ENCODE measurements around the gene PLXNC1. TPM values are rescaled to one million over a fixed set of nuclear protein-coding genes. Genes with fewer than 3 reads are reported as not detected.

The PLXNC1 gene
- total and polyA plus RNA-seq, 2 donors (not counting 1 experiment from before 2014, with no cell fraction given): 15.1 to 86.9 TPM

DNA sequence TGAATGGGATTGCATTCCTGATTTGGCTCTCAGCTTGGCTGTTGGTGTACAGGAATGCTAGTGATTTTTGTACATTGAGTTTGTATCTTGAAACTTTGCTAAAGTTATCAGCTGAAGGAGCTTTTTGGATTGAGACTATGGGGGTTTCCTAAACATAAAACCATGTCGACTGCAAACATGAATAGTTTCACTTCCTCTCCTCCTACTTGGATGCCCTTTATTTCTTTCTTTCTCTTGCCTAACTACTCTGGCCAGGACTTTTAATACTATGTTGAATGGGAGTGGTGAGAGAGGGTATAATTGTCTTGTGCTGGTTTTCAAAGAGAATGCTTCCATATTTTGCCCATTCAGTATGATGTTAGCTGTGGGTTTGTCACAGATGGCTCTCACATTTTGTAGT, 169.8 kb downstream of the PLXNC1 start:
- Histone ChIP-seq H2AFZ (ENCODE audit: low read length) (no peak overlapping the region), H3K27me3 (ENCODE audit: control insufficient read depth, insufficient read depth, low read length) (no peaks in the 10 kb centered on the region), H3K4me3 (replicated peaks in 1 of 4; ENCODE audit: control extremely low read depth in 1 of 4, insufficient read depth in 1 of 4, low read depth in 3 of 4, low read length in 4 of 4) (no peak overlapping the region), H3K9ac (ENCODE audit: insufficient read depth, low read length) (no peak overlapping the region), H3K4me1 (ENCODE audit: control insufficient read depth, extremely low read depth, insufficient read depth, low read length) (no peaks in the 10 kb centered on the region), H3K4me2 (ENCODE audit: extremely low read depth, insufficient read depth, low read length) (no peak overlapping the region), H3K79me2 (ENCODE audit: control insufficient read depth, insufficient read depth, low read length) (no peaks in the 10 kb centered on the region), H4K20me1 (ENCODE audit: control insufficient read depth, extremely low read depth, insufficient read depth, low read length) (no peaks in the 10 kb centered on the region), H3K27ac (ENCODE audit: insufficient read depth, low read length) (no peak overlapping the region), H3K9me3 (ENCODE audit: control insufficient read depth, insufficient read depth, low read depth, low read length) (no peaks in the 10 kb centered on the region), H3K36me3 (ENCODE audit: control insufficient read depth, insufficient read depth, low read length) (no peaks in the 10 kb centered on the region)
- DNase-seq (ENCODE audit: low read depth in 2 of 2): no peak
- TF ChIP-seq EZH2 (IDR thresholded peaks at IDR 0.05; ENCODE audit: low read length, missing control alignments): no peak
- TF ChIP-seq, protein P1, sequence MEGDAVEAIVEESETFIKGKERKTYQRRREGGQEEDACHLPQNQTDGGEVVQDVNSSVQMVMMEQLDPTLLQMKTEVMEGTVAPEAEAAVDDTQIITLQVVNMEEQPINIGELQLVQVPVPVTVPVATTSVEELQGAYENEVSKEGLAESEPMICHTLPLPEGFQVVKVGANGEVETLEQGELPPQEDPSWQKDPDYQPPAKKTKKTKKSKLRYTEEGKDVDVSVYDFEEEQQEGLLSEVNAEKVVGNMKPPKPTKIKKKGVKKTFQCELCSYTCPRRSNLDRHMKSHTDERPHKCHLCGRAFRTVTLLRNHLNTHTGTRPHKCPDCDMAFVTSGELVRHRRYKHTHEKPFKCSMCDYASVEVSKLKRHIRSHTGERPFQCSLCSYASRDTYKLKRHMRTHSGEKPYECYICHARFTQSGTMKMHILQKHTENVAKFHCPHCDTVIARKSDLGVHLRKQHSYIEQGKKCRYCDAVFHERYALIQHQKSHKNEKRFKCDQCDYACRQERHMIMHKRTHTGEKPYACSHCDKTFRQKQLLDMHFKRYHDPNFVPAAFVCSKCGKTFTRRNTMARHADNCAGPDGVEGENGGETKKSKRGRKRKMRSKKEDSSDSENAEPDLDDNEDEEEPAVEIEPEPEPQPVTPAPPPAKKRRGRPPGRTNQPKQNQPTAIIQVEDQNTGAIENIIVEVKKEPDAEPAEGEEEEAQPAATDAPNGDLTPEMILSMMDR (conservative IDR thresholded peaks at IDR 0.05 in 1 of 2, IDR thresholded peaks at IDR 0.05 in 1 of 2; ENCODE audit: low read depth in 1 of 2, low read length in 2 of 2): no peak

DNA sequence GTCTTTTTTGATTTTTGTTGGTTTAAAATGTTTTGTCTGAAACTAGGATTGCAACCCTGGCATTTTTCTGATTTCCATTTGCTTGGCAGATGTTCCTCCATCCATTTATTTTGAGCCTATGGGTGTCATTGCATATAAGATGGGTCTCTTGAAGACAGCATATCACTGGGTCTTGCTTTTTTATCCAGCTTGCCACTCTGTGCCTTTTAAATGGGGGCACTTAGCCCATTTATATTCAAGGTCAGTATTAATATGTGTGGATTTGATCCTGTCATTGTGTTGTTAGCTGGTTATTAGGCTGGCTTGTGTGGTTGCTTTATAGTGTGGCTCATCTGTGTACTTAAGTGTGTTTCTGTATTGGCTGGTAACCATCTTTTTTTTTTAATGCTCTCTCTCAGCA, 171.7 kb downstream of the PLXNC1 start:
- no peaks in the 10 kb centered on the region for H3K27me3 ChIP-seq (ENCODE audit: control insufficient read depth, insufficient read depth, low read length)
- no peaks in the 10 kb centered on the region for H4K20me1 ChIP-seq (ENCODE audit: control insufficient read depth, extremely low read depth, insufficient read depth, low read length)
- no peak overlapping the region for H3K27ac ChIP-seq (ENCODE audit: insufficient read depth, low read length)
- no peaks in the 10 kb centered on the region for H3K79me2 ChIP-seq (ENCODE audit: control insufficient read depth, insufficient read depth, low read length)
- DNase-seq (ENCODE audit: low read depth in 2 of 2): no peak
- no peak for TF ChIP-seq EZH2 (IDR thresholded peaks at IDR 0.05; ENCODE audit: low read length, missing control alignments)
- TF ChIP-seq, protein P1 (conservative IDR thresholded peaks at IDR 0.05 in 1 of 2, IDR thresholded peaks at IDR 0.05 in 1 of 2; ENCODE audit: low read depth in 1 of 2, low read length in 2 of 2): no peak
- H3K4me2 ChIP-seq (ENCODE audit: extremely low read depth, insufficient read depth, low read length): no peak overlapping the region
- no peak overlapping the region for H3K9ac ChIP-seq (ENCODE audit: insufficient read depth, low read length)
- H3K36me3 ChIP-seq (ENCODE audit: control insufficient read depth, insufficient read depth, low read length): no peaks in the 10 kb centered on the region
- no peak overlapping the region for H2AFZ ChIP-seq (ENCODE audit: low read length)
- H3K4me3 ChIP-seq (replicated peaks in 1 of 4; ENCODE audit: control extremely low read depth in 1 of 4, insufficient read depth in 1 of 4, low read depth in 3 of 4, low read length in 4 of 4): no peak overlapping the region
- H3K9me3 ChIP-seq (ENCODE audit: control insufficient read depth, insufficient read depth, low read depth, low read length): no peaks in the 10 kb centered on the region
- no peaks in the 10 kb centered on the region for H3K4me1 ChIP-seq (ENCODE audit: control insufficient read depth, extremely low read depth, insufficient read depth, low read length)

DNA sequence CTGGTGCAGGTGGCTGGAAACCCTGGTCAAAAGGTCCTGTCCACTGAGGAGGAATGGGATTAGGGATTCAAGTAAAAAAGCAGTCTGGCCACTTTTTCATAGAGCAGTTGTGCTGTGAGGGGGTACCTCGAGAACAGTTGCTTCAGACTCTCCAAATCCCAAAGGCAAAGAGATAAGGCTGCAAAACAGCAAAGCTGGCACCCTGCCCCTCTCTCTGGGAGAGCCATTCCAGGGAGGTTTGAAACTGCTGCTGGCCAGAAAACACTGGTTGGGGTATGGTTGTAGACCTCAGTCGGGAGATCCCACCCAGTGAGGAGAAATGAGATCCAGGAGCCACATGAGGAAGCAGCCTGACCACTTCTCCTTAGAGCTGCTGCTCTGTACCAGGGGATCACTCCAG, 174.0 kb downstream of the PLXNC1 start:
- Histone ChIP-seq H3K4me2 (ENCODE audit: extremely low read depth, insufficient read depth, low read length) (no peak overlapping the region), H3K9ac (ENCODE audit: insufficient read depth, low read length) (no peak overlapping the region), H4K20me1 (ENCODE audit: control insufficient read depth, extremely low read depth, insufficient read depth, low read length) (no peaks in the 10 kb centered on the region), H3K9me3 (ENCODE audit: control insufficient read depth, insufficient read depth, low read depth, low read length) (no peaks in the 10 kb centered on the region), H3K4me3 (replicated peaks in 1 of 4; ENCODE audit: control extremely low read depth in 1 of 4, insufficient read depth in 1 of 4, low read depth in 3 of 4, low read length in 4 of 4) (no peak overlapping the region), H3K4me1 (ENCODE audit: control insufficient read depth, extremely low read depth, insufficient read depth, low read length) (peaks cover 3% of the 10 kb centered on the region), H3K79me2 (ENCODE audit: control insufficient read depth, insufficient read depth, low read length) (no peaks in the 10 kb centered on the region), H2AFZ (ENCODE audit: low read length) (no peak overlapping the region), H3K36me3 (ENCODE audit: control insufficient read depth, insufficient read depth, low read length) (no peaks in the 10 kb centered on the region), H3K27ac (ENCODE audit: insufficient read depth, low read length) (no peak overlapping the region), H3K27me3 (ENCODE audit: control insufficient read depth, insufficient read depth, low read length) (no peaks in the 10 kb centered on the region)
- DNase-seq (ENCODE audit: low read depth in 2 of 2): no peak
- TF ChIP-seq EZH2 (IDR thresholded peaks at IDR 0.05; ENCODE audit: low read length, missing control alignments): no peak

Data from fibroblast of lung (primary cell).